HepG2 (cell line): ENCODE results near the gene CLCN1. TPM values are rescaled to one million over a fixed set of nuclear protein-coding genes. Genes with fewer than 3 reads are reported as not detected.

ENCODE experiments used
- CBX1 ChIP-seq: IDR thresholded peaks from one replicate; pipeline ENCODE4 v1.6.1; 2016; ENCODE audit warnings: antibody characterized with exemption, low read depth
- HIVEP1 ChIP-seq: sonication (generic); formaldehyde crosslinking; IDR thresholded peaks from 2 replicates; pipeline ENCODE4 v1.4.0; 2020; ENCODE audit warnings: mild to moderate bottlenecking, missing genetic modification reagents
- HMGXB3 ChIP-seq: sonication (generic); formaldehyde crosslinking; IDR thresholded peaks from 2 replicates; pipeline ENCODE4 v1.4.0; 2020; ENCODE audit warnings: missing genetic modification reagents, borderline replicate concordance
- HOXA3 ChIP-seq: sonication (generic); formaldehyde crosslinking; IDR thresholded peaks from 2 replicates; pipeline ENCODE4 v1.5.0; 2020; ENCODE audit warnings: missing genetic modification reagents
- IKZF5 ChIP-seq: IDR thresholded peaks from 2 replicates; pipeline ENCODE4 v1.6.1; 2018; ENCODE audit warnings: missing genetic modification reagents, mild to moderate bottlenecking, missing compliant biosample characterization
- IRX3 ChIP-seq: sonication (generic); formaldehyde crosslinking; IDR thresholded peaks from 2 replicates; pipeline ENCODE4 v1.8.1; 2023; ENCODE audit warnings: mild to moderate bottlenecking, low read depth, missing genetic modification reagents, borderline replicate concordance
- KAT8 ChIP-seq: IDR thresholded peaks from 2 replicates; pipeline ENCODE4 v1.6.1; 2016; ENCODE audit warnings: missing genetic modification reagents, missing compliant biosample characterization
- MTA1 ChIP-seq: sonication (generic); formaldehyde crosslinking; IDR thresholded peaks from 2 replicates; pipeline ENCODE4 v1.4.0; 2020; ENCODE audit warnings: missing genetic modification reagents, mild to moderate bottlenecking, borderline replicate concordance
- MYC ChIP-seq: sonication (generic); formaldehyde crosslinking; IDR thresholded peaks from 2 replicates; pipeline ENCODE4 v1.9.0; 2021; ENCODE audit warnings: missing genetic modification reagents, borderline replicate concordance
- NFIC ChIP-seq: IDR thresholded peaks from 2 replicates; pipeline ENCODE4 v1.6.1; 2012; ENCODE audit warnings: mild to moderate bottlenecking, low read length, inconsistent platforms
- NR2F1 ChIP-seq, 2 experiments: fragments of 450-650 bp in 1 of 2; formaldehyde crosslinking in 1 of 2; IDR thresholded peaks; 2 replicates each; pipeline versions ENCODE4 v1.5.0 to v1.6.1; 2016 to 2020; ENCODE audit warnings: mild to moderate bottlenecking in 1 of 2, missing compliant biosample characterization in 1 of 2, missing genetic modification reagents in 1 of 2, moderate library complexity in 1 of 2
- RBFOX2 ChIP-seq: fragments of 200-400 bp; formaldehyde crosslinking; IDR thresholded peaks from 2 replicates; pipeline ENCODE4 v1.6.1; 2017; ENCODE audit warnings: low read depth, mild to moderate bottlenecking, low read length
- SPEN ChIP-seq: sonication (generic); formaldehyde crosslinking; IDR thresholded peaks from 2 replicates; pipeline ENCODE4 v1.5.1; 2020; ENCODE audit warnings: low read depth, mild to moderate bottlenecking, missing genetic modification reagents
- UBTF ChIP-seq: sonication (generic); formaldehyde crosslinking; IDR thresholded peaks from 2 replicates; pipeline ENCODE4 v1.4.0; 2020; ENCODE audit warnings: mild to moderate bottlenecking, missing genetic modification reagents
- YY1 ChIP-seq: IDR thresholded peaks from 2 replicates; pipeline ENCODE4 v1.6.1; 2011; ENCODE audit warnings: low read length, low read depth, moderate library complexity, mild to moderate bottlenecking; ENCODE audit not compliant: insufficient read depth, insufficient replicate concordance
- ZFX ChIP-seq: sonication (generic); formaldehyde crosslinking; IDR thresholded peaks from 2 replicates; pipeline ENCODE4 v1.4.0; 2020; ENCODE audit warnings: mild to moderate bottlenecking, low read depth, missing genetic modification reagents, moderate library complexity
- ZMYM4 ChIP-seq: sonication (generic); formaldehyde crosslinking; IDR thresholded peaks from 2 replicates; pipeline ENCODE4 v1.8.1; 2023; ENCODE audit warnings: mild to moderate bottlenecking, missing genetic modification reagents
- ZNF263 ChIP-seq: sonication (generic); formaldehyde crosslinking; IDR thresholded peaks from 2 replicates; pipeline ENCODE4 v1.4.0; 2020; ENCODE audit warnings: missing genetic modification reagents
- ZNF430 ChIP-seq: sonication (generic); formaldehyde crosslinking; IDR thresholded peaks from 2 replicates; pipeline ENCODE4 v1.9.0; 2021; ENCODE audit warnings: mild to moderate bottlenecking, missing genetic modification reagents
- polyA plus RNA-seq, 8 experiments: library from polyadenylated mRNA; depleted of rRNA in 3 of 8; stranded (reverse) in 7 of 8; unstranded in 1 of 8; fragments of >200 nt; fragmentation: Illumina TruSeq in 4 of 8; extraction: Trizol in 4 of 8; gene quantifications; 2 replicates each; pipeline versions ENCODE4 v1.2.1 to v1.2.3, GENCODE V29; 2011 to 2016; ENCODE audit warnings: low read depth in 4 of 8, missing spikeins in 1 of 8, mixed read lengths in 1 of 8; ENCODE audit not compliant: insufficient read depth in 1 of 8
- total RNA-seq, 5 experiments: library from RNA; depleted of rRNA; stranded (reverse); fragments of >200 nt; fragmentation: Illumina TruSeq; extraction: Trizol; gene quantifications; 2 replicates each; pipeline ENCODE4 v1.2.3, GENCODE V29; 2016; ENCODE audit warnings: low read depth in 1 of 5
- TF ChIP-seq, protein P1 (sequence below): sonication (generic); formaldehyde crosslinking; IDR thresholded peaks from 2 replicates; pipeline ENCODE4 v1.5.1; 2020; ENCODE audit warnings: missing genetic modification reagents, mild to moderate bottlenecking, borderline replicate concordance

Gene CLCN1
- total and polyA plus RNA-seq, 2 of the 13 experiments (the other 11 are each of a cell fraction or from before 2014, with no cell fraction given): 0.01 TPM; not detected in 1

GRCh38 chr7:143393267-143394041 lies 77.5 kb downstream of the CLCN1 start (continued):
- TF ChIP-seq MYC (CRISPR knock-in tag) (peak; percentile 36; the same call in 1 of the 2 replicates), ZMYM4 (CRISPR knock-in tag) (peak; percentile 46; the same call in 1 of the 2 replicates), NR2F1 (CRISPR knock-in tag; IDR thresholded peaks at IDR 0.05) (peak; percentile 70 to 72), NFIC (peak; percentile 90; the same call in 1 of the 2 replicates), ZNF430 (CRISPR knock-in tag) (0 out of 2 replicates have a peak, but pooled peaks have one; percentile 40), HIVEP1 (peak; percentile 62; the same call in 1 of the 2 replicates), RBFOX2 (no peak), SPEN (peak; percentile 45), HMGXB3 (CRISPR knock-in tag) (peak; percentile 37; the same call in 1 of the 2 replicates), IKZF5 (peak; percentile 70; the same call in 1 of the 2 replicates), UBTF (CRISPR knock-in tag) (0 out of 2 replicates have a peak, but pooled peaks have one; percentile 11), ZFX (CRISPR knock-in tag) (peak; percentile 50; the same call in 1 of the 2 replicates), HOXA3 (CRISPR knock-in tag) (peak; percentile 67; the same call in 1 of the 2 replicates), IRX3 (0 out of 2 replicates have a peak, but pooled peaks have one; percentile 34), CBX1 (no peak), YY1 (peak; percentile 30), ZNF263 (CRISPR knock-in tag) (peak; percentile 86), MTA1 (peak; percentile 95), KAT8 (CRISPR knock-in tag) (peak; percentile 67; the same call in 1 of the 2 replicates)
- TF ChIP-seq, protein P1, sequence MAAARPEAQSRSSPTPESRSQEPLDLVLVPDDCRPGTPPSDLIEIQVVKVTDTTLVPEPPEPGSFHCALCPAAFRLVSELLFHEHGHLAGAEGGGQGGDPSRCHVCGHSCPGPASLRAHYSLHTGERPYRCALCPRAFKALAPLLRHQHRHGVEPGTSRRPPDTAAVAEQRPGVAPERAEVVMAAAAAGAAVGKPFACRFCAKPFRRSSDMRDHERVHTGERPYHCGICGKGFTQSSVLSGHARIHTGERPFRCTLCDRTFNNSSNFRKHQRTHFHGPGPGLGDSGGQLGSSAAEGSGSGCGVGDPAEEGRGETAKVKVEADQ (CRISPR knock-in tag): peak; percentile 49; the same call in 1 of the 2 replicates
